Effector memory CD8-positive, alpha-beta T cell (primary cell): ENCODE data around the gene MDM2.
"Not testable (repeated sequence)": the region's sequence is repeated elsewhere in the genome, so short reads cannot be mapped to it uniquely, and the experiment has no call there.

Experiments used
- ATAC-seq: fragments of 150-1000 bp; cut with Tn5 transposase; replicated peaks from 2 replicates; pipeline ENCODE4 v1.10.0; 2021; ENCODE audit warnings: mild to moderate bottlenecking, moderate library complexity
- DNase-seq, 3 experiments: peaks; one replicate each; pipeline ENCODE4 v3.0.0; 2021
- H3K27ac Mint-ChIP-seq, 2 donors: one replicate each; pipeline ENCODE4 v1.8.0; 2022; ENCODE audit warnings: mild to moderate bottlenecking in 2 of 2, mixed read lengths in 2 of 2, moderate library complexity in 2 of 2
- H3K27me3 Mint-ChIP-seq, 2 donors: one replicate each; pipeline ENCODE4 v1.8.0; 2022; ENCODE audit warnings: mixed read lengths in 2 of 2
- H3K36me3 Mint-ChIP-seq: one replicate; pipeline ENCODE4 v1.8.0; 2022; ENCODE audit warnings: mild to moderate bottlenecking, moderate library complexity, mixed read lengths; ENCODE audit not compliant: insufficient read depth
- H3K4me1 Mint-ChIP-seq, 2 donors: one replicate each; pipeline ENCODE4 v1.8.0; 2022; ENCODE audit warnings: low read depth in 2 of 2, mixed read lengths in 2 of 2
- H3K4me3 Mint-ChIP-seq, 2 donors: one replicate each; pipeline ENCODE4 v1.8.0; 2022; ENCODE audit warnings: mild to moderate bottlenecking in 2 of 2, mixed read lengths in 2 of 2, moderate library complexity in 2 of 2
- H3K9me3 Mint-ChIP-seq, 2 donors: one replicate each; pipeline ENCODE4 v1.8.0; 2022; ENCODE audit warnings: mixed read lengths in 2 of 2

The MDM2 gene

GRCh38 chr12:68831751-68832503, 23.9 kb downstream of the MDM2 start:
- ATAC-seq (no peak), DNase-seq (no peak)
- no peaks in the 10 kb centered on the region for H3K9me3 Mint-ChIP-seq
- H3K27me3 Mint-ChIP-seq: no peaks in the 10 kb centered on the region
- peaks cover 87% of the 10 kb centered on the region for H3K36me3 Mint-ChIP-seq
- H3K4me3 Mint-ChIP-seq: no peak overlapping the region
- no peak overlapping the region for H3K27ac Mint-ChIP-seq
- peaks cover 11 to 19% of the 10 kb centered on the region in 2 donors for H3K4me1 Mint-ChIP-seq

GRCh38 chr12:68832504-68832867, 24.5 kb downstream of the MDM2 start:
- DNase-seq (no peak), ATAC-seq (no peak)
- H3K9me3 Mint-ChIP-seq: no peaks in the 10 kb centered on the region
- peaks cover 87% of the 10 kb centered on the region for H3K36me3 Mint-ChIP-seq
- H3K4me1 Mint-ChIP-seq: peaks cover 11 to 16% of the 10 kb centered on the region in 2 donors
- H3K27ac Mint-ChIP-seq: no peak overlapping the region
- H3K27me3 Mint-ChIP-seq: no peaks in the 10 kb centered on the region
- no peak overlapping the region for H3K4me3 Mint-ChIP-seq

- DNase-seq: no peak
- H3K27me3 Mint-ChIP-seq: no peaks in the 10 kb centered on the region
These were observed 25.5 kb downstream of the MDM2 start for GRCh38 chr12:68833508-68833907.

GRCh38 chr12:68835333-68835908, 27.4 kb downstream of the MDM2 start:
- ATAC-seq (no peak), DNase-seq (no peak)
- Mint-ChIP-seq H3K4me3 (no peak overlapping the region), H3K27me3 (no peaks in the 10 kb centered on the region), H3K4me1 (peaks cover 6 to 17% of the 10 kb centered on the region in 2 donors), H3K36me3 (peaks cover 76% of the 10 kb centered on the region), H3K9me3 (no peaks in the 10 kb centered on the region), H3K27ac (peak overlapping the region; percentile 30 to 81)

More at GRCh38 chr12:68833508-68833907, 25.5 kb downstream of the MDM2 start:
- Mint-ChIP-seq H3K36me3 (peaks cover 78% of the 10 kb centered on the region), H3K27ac (no peak overlapping the region), H3K4me3 (no peak overlapping the region), H3K4me1 (peaks cover 11 to 22% of the 10 kb centered on the region in 2 donors), H3K9me3 (no peaks in the 10 kb centered on the region)
- ATAC-seq: no peak

- Mint-ChIP-seq H3K9me3 (no peaks in the 10 kb centered on the region), H3K4me3 (no peak overlapping the region), H3K36me3 (peaks cover 78% of the 10 kb centered on the region), H3K27ac (peak overlapping the region; percentile 5 to 54), H3K27me3 (no peaks in the 10 kb centered on the region), H3K4me1 (peaks cover 5 to 17% of the 10 kb centered on the region in 2 donors)
- ATAC-seq (no peak), DNase-seq (no peak)
These were observed 29.2 kb downstream of the MDM2 start for GRCh38 chr12:68837215-68837614.

- H3K36me3 Mint-ChIP-seq: peaks cover 77% of the 10 kb centered on the region
These were observed 30.3 kb downstream of the MDM2 start for GRCh38 chr12:68838046-68838886.

GRCh38 chr12:68839183-68840147, 31.5 kb downstream of the MDM2 start:
- ATAC-seq (no peak), DNase-seq (no peak)
- Mint-ChIP-seq H3K27me3 (no peaks in the 10 kb centered on the region), H3K9me3 (no peaks in the 10 kb centered on the region), H3K4me1 (peaks cover 10 to 22% of the 10 kb centered on the region in 2 donors), H3K4me3 (no peak overlapping the region), H3K27ac (no peak overlapping the region), H3K36me3 (peaks cover 75% of the 10 kb centered on the region)

More at GRCh38 chr12:68838046-68838886, 30.3 kb downstream of the MDM2 start:
- Mint-ChIP-seq H3K27ac (peak overlapping the region in 1 of 2 donors; percentile 23), H3K27me3 (no peaks in the 10 kb centered on the region), H3K4me1 (peaks cover 10 to 22% of the 10 kb centered on the region in 2 donors), H3K4me3 (no peak overlapping the region), H3K9me3 (no peaks in the 10 kb centered on the region)
- ATAC-seq (no peak), DNase-seq (no peak)

GRCh38 chr12:68841175-68841574, 33.2 kb downstream of the MDM2 start:
- not testable (repeated sequence) for DNase-seq, H3K27me3 Mint-ChIP-seq, H3K9me3 Mint-ChIP-seq, H3K4me3 Mint-ChIP-seq, ATAC-seq
- Mint-ChIP-seq H3K27ac (peak overlapping the region in 1 of 2 donors; percentile 64), H3K36me3 (peaks cover 63% of the 10 kb centered on the region), H3K4me1 (peaks cover 5 to 16% of the 10 kb centered on the region in 2 donors)

GRCh38 chr12:68841717-68842116, 33.7 kb downstream of the MDM2 start:
- Mint-ChIP-seq H3K4me3 (no peak overlapping the region), H3K27ac (no peak overlapping the region), H3K9me3 (no peaks in the 10 kb centered on the region), H3K27me3 (no peaks in the 10 kb centered on the region), H3K36me3 (peaks cover 59% of the 10 kb centered on the region), H3K4me1 (peaks cover 5 to 12% of the 10 kb centered on the region in 2 donors)
- ATAC-seq (no peak), DNase-seq (no peak)

- no peak for ATAC-seq
- Mint-ChIP-seq H3K27ac (no peak overlapping the region), H3K27me3 (no peaks in the 10 kb centered on the region), H3K4me3 (no peak overlapping the region), H3K36me3 (peaks cover 54% of the 10 kb centered on the region), H3K9me3 (no peaks in the 10 kb centered on the region), H3K4me1 (peaks cover 5 to 12% of the 10 kb centered on the region in 2 donors)
- no peak for DNase-seq
These were observed 34.1 kb downstream of the MDM2 start for GRCh38 chr12:68842123-68842522.

GRCh38 chr12:68842784-68843567, 35.0 kb downstream of the MDM2 start:
- H3K9me3 Mint-ChIP-seq: no peaks in the 10 kb centered on the region
- peaks cover 54% of the 10 kb centered on the region for H3K36me3 Mint-ChIP-seq
- no peak for ATAC-seq
- no peaks in the 10 kb centered on the region for H3K27me3 Mint-ChIP-seq
- H3K27ac Mint-ChIP-seq: peak overlapping the region in 1 of 2 donors; percentile 35
- DNase-seq: no peak
- H3K4me3 Mint-ChIP-seq: no peak overlapping the region
- peaks cover 5 to 11% of the 10 kb centered on the region in 2 donors for H3K4me1 Mint-ChIP-seq

- no peak overlapping the region for H3K27ac Mint-ChIP-seq
- H3K27me3 Mint-ChIP-seq: no peaks in the 10 kb centered on the region
- no peak for DNase-seq
- H3K4me3 Mint-ChIP-seq: no peak overlapping the region
- peaks cover 5% of the 10 kb centered on the region in 2 donors for H3K4me1 Mint-ChIP-seq
- H3K36me3 Mint-ChIP-seq: peaks cover 50% of the 10 kb centered on the region
- no peaks in the 10 kb centered on the region for H3K9me3 Mint-ChIP-seq
- no peak for ATAC-seq
These were observed 36.4 kb downstream of the MDM2 start for GRCh38 chr12:68844318-68844745.
